ENCODE results near the gene DDX10. TPM values are rescaled to one million over a fixed set of nuclear protein-coding genes. Genes with fewer than 3 reads are reported as not detected.

DDX10 gene
- total RNA-seq, 1 donor from 2014 or later = 32.2 TPM

- H3K9me3 ChIP-seq (ENCODE audit: insufficient read depth, low read depth, low read length) = no peaks in the 10 kb centered on the region
- FAIRE-seq = peak; percentile 5
- Mint-ChIP-seq H3K4me1 (ENCODE audit: low read depth, unreplicated experiment) (peaks cover 19% of the 10 kb centered on the region), H3K36me3 (ENCODE audit: low read depth, unreplicated experiment) (no peaks in the 10 kb centered on the region), H3K4me3 (ENCODE audit: unreplicated experiment) (no peak overlapping the region), H3K9me3 (ENCODE audit: unreplicated experiment) (no peaks in the 10 kb centered on the region), H3K27me3 (ENCODE audit: low read depth, unreplicated experiment) (no peaks in the 10 kb centered on the region), H3K27ac (ENCODE audit: unreplicated experiment) (no peak overlapping the region)
- H3K79me2 ChIP-seq (ENCODE audit: insufficient read depth, low read length) = peaks cover 17% of the 10 kb centered on the region
- no peak overlapping the region for H3K27ac ChIP-seq (ENCODE audit: low read depth, low read length)
- peak overlapping the region; percentile 13 for H3K9ac ChIP-seq (ENCODE audit: low read length)
- no peaks in the 10 kb centered on the region for H3K36me3 ChIP-seq (ENCODE audit: insufficient read depth, low read length)
- no peak overlapping the region for H3K4me2 ChIP-seq (ENCODE audit: low read length)
- H2AFZ ChIP-seq (ENCODE audit: low read depth, low read length) = no peak overlapping the region
- no peaks in the 10 kb centered on the region for H3K27me3 ChIP-seq (ENCODE audit: insufficient read depth, low read length)
- no peaks in the 10 kb centered on the region for H4K20me1 ChIP-seq (ENCODE audit: insufficient read depth, low read length)
- no peak for TF ChIP-seq CTCF (IDR thresholded peaks at IDR 0.05; ENCODE audit: insufficient read depth, low read depth, low read length)
- TF ChIP-seq EZH2 (IDR thresholded peaks at IDR 0.05; ENCODE audit: insufficient read depth, low read length) = no peak
- H3K4me1 ChIP-seq (ENCODE audit: insufficient read depth, low read length) = peaks cover 43% of the 10 kb centered on the region
- DNase-seq (ENCODE audit: low read depth) = no peak
- H3K4me3 ChIP-seq (ENCODE audit: insufficient read depth, low read depth, low read length) = no peak overlapping the region
These were observed 262.1 kb downstream of the DDX10 start for GRCh38 chr11:108926841-108927577.

DNA sequence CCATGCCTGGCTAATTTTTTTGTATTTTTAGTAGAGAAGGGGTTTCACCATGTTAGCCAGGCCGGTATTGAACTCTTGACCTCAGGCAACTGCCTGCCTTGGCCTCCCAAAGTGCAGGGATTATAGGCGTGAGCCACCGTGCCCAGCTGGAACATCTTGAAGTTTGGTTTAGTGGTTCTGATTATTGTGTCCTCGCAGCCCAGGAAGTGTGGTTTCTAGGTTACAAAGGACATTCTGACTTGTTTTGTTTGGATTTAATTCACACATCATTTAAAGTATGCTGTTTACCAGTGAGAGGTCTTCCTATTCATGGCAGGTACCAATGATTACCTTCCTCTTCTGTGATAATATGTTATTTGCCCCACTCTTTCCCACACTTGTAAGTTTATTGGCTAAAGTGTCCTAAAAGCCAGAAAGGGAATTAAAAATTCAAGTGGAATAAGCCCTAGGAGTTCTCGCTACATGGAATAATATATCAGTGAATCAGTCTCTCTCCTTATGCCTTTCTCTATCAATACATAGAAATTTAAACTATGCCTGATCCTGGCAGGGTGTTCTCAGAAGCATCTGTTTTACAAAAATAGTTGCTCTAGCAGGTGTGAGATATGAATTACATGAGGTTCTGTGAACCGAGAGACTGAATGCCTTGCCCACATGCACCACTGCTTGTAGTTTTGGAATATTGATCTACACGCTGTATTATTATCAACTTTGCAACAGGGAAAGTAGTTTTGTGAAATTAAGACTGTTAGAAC is 263.1 kb downstream of the DDX10 start:
- H3K4me3 ChIP-seq (ENCODE audit: insufficient read depth, low read depth, low read length) = no peak overlapping the region
- no peak overlapping the region for H2AFZ ChIP-seq (ENCODE audit: low read depth, low read length)
- DNase-seq (ENCODE audit: low read depth) (peak; percentile 41), FAIRE-seq (no peak)
- H3K27ac Mint-ChIP-seq (ENCODE audit: unreplicated experiment) = peak overlapping the region; percentile 13
- H3K4me2 ChIP-seq (ENCODE audit: low read length) = no peak overlapping the region
- H3K4me1 Mint-ChIP-seq (ENCODE audit: low read depth, unreplicated experiment) = peaks cover 22% of the 10 kb centered on the region
- H3K36me3 Mint-ChIP-seq (ENCODE audit: low read depth, unreplicated experiment) = no peaks in the 10 kb centered on the region
- TF ChIP-seq EZH2 (IDR thresholded peaks at IDR 0.05; ENCODE audit: insufficient read depth, low read length) = no peak
- TF ChIP-seq CTCF (IDR thresholded peaks at IDR 0.05; ENCODE audit: insufficient read depth, low read depth, low read length) = no peak
- no peaks in the 10 kb centered on the region for H3K9me3 ChIP-seq (ENCODE audit: insufficient read depth, low read depth, low read length)
- no peak overlapping the region for H3K4me3 Mint-ChIP-seq (ENCODE audit: unreplicated experiment)
- H4K20me1 ChIP-seq (ENCODE audit: insufficient read depth, low read length) = no peaks in the 10 kb centered on the region
- H3K79me2 ChIP-seq (ENCODE audit: insufficient read depth, low read length) = peaks cover 25% of the 10 kb centered on the region
- H3K27me3 Mint-ChIP-seq (ENCODE audit: low read depth, unreplicated experiment) = no peaks in the 10 kb centered on the region
- H3K9ac ChIP-seq (ENCODE audit: low read length) = no peak overlapping the region
- no peaks in the 10 kb centered on the region for H3K36me3 ChIP-seq (ENCODE audit: insufficient read depth, low read length)
- peak overlapping the region; percentile 84 for H3K27ac ChIP-seq (ENCODE audit: low read depth, low read length)
- peaks cover 49% of the 10 kb centered on the region for H3K4me1 ChIP-seq (ENCODE audit: insufficient read depth, low read length)
- no peaks in the 10 kb centered on the region for H3K9me3 Mint-ChIP-seq (ENCODE audit: unreplicated experiment)
- no peaks in the 10 kb centered on the region for H3K27me3 ChIP-seq (ENCODE audit: insufficient read depth, low read length)
